Measurements from ENCODE around the gene PTPN14. TPM values are rescaled to one million over a fixed set of nuclear protein-coding genes. Genes with fewer than 3 reads are reported as not detected.

PTPN14 gene
- total and polyA plus RNA-seq, 2 of the 8 experiments (the other 6 are each of a cell fraction or from before 2014, with no cell fraction given): 14.4 to 93.6 TPM

- DNase-seq (ENCODE audit: low read depth in 1 of 2, low spot score in 2 of 2) (peak in 1 of 2 experiments; percentile 74), FAIRE-seq (no peak)
- CTCF ChIA-PET (ENCODE audit: partially characterized antibody): interaction anchor here (0.7 to 7.2 kb wide), 11 partner anchors 11 to 290 kb away, joined by 3 to 54 read pairs (median 5); no protein-coding TSS in a partner anchor
- H3K27me3 ChIP-seq (replicated peaks in 1 of 4; ENCODE audit: control insufficient read depth in 3 of 4, extremely low read depth in 1 of 4, insufficient read depth in 3 of 4, low read length in 3 of 4): no peaks in the 10 kb centered on the region
- no peak overlapping the region for H3K23ac ChIP-seq (ENCODE audit: insufficient read length)
- H4K20me1 ChIP-seq (replicated peaks in 1 of 2; ENCODE audit: control insufficient read depth in 1 of 2, insufficient read depth in 2 of 2, low read length in 2 of 2): peaks cover 2 to 9% of the 10 kb centered on the region in 2 experiments
- no peak overlapping the region for H2AK5ac ChIP-seq (ENCODE audit: low read depth, low read length)
- H4K5ac ChIP-seq (ENCODE audit: insufficient read length, low read depth, low read length): peak overlapping the region; percentile 37
- 0 out of 2 replicates have a peak overlapping the region, but pooled peaks have one; percentile 19 for H2BK20ac ChIP-seq (ENCODE audit: low read length)
- H3K4me3 ChIP-seq (ENCODE audit: extremely low read depth in 1 of 4, insufficient read depth in 2 of 4, low read depth in 3 of 4, low read length in 4 of 4): peak overlapping the region; percentile 80 to 99 (median 92)
- H3K18ac ChIP-seq (ENCODE audit: extremely low read depth, low read length): peak overlapping the region; percentile 89
- POLR2A ChIA-PET (ENCODE audit: partially characterized antibody): interaction anchor here (0.7 to 5.9 kb wide), 33 partner anchors 10 to 201 kb away, joined by 3 to 99 read pairs (median 7); no protein-coding TSS in a partner anchor
- peak overlapping the region; percentile 99 for H3K27ac ChIP-seq (ENCODE audit: low read depth, low read length)
- H3K4me1 ChIP-seq (replicated peaks in 1 of 4; ENCODE audit: control insufficient read depth in 3 of 4, insufficient read depth in 4 of 4, low read length in 3 of 4): peaks cover 5 to 18% (median 10%) of the 10 kb centered on the region in 4 experiments; a peak in 6 of 7 replicates
- peak overlapping the region; percentile 37 for H3K4ac ChIP-seq (replicated peaks; ENCODE audit: insufficient read length, low read depth, low read length)
- peak overlapping the region; percentile 91 for H4K91ac ChIP-seq (replicated peaks; ENCODE audit: insufficient read length, low read length)
- H3K23me2 ChIP-seq (ENCODE audit: low read depth, low read length): peaks cover 8% of the 10 kb centered on the region; the same call in 1 of the 2 replicates
- peak overlapping the region; percentile 71 for H3K56ac ChIP-seq (replicated peaks; ENCODE audit: insufficient read length, low read depth, low read length)
- 0% methylated on average over 38 of the region's 57 CpGs; no CpG with 5 or more reads in 1 of the 2 experiments for WGBS, 2 experiments (ENCODE audit: extremely low coverage in 1 of 2, insufficient coverage in 1 of 2, insufficient read length in 1 of 2, insufficient replicate concordance in 2 of 2, low coverage in 1 of 2, low lambda C conversion rate in 2 of 2, missing lambda C conversion rate in 1 of 2)
- 0 out of 2 replicates have a peak overlapping the region, but pooled peaks have one; percentile 2 for H2AFZ ChIP-seq (ENCODE audit: low read length)
- peak overlapping the region; percentile 90 for H4K8ac ChIP-seq (ENCODE audit: extremely low read depth, insufficient read depth, low read length)
- H3K79me1 ChIP-seq (ENCODE audit: low read depth, low read length): peaks cover 5% of the 10 kb centered on the region
- H3K9me3 ChIP-seq (ENCODE audit: insufficient read depth in 2 of 2, low read depth in 1 of 2, low read length in 1 of 2): no peaks in the 10 kb centered on the region
- no peak overlapping the region for H3K14ac ChIP-seq (ENCODE audit: insufficient read length)
- peak overlapping the region; percentile 75; the same call in 1 of the 2 replicates for H2BK5ac ChIP-seq (ENCODE audit: low read depth, low read length)
- no peaks in the 10 kb centered on the region for H3K36me3 ChIP-seq (ENCODE audit: control insufficient read depth in 2 of 4, insufficient read depth in 4 of 4, low read length in 3 of 4)
- peak overlapping the region; percentile 89 for H2BK12ac ChIP-seq (ENCODE audit: low read depth, low read length)
- peak overlapping the region; percentile 86 to 93 (median 89) for H3K9ac ChIP-seq (replicated peaks in 1 of 4; ENCODE audit: extremely low read depth in 1 of 4, low read depth in 3 of 4, low read length in 3 of 4)
- H2BK15ac ChIP-seq (ENCODE audit: low read length): peak overlapping the region; percentile 36; the same call in 1 of the 2 replicates
- peak overlapping the region; percentile 41 for H2BK120ac ChIP-seq (replicated peaks; ENCODE audit: low read depth, low read length)
- peak overlapping the region; percentile 85 to 96 for H3K4me2 ChIP-seq (ENCODE audit: insufficient read depth in 1 of 2, low read depth in 2 of 2, low read length in 2 of 2)
- H3K79me2 ChIP-seq (ENCODE audit: control insufficient read depth in 1 of 2, insufficient read depth in 2 of 2, low read length in 2 of 2): peaks cover 21 to 48% of the 10 kb centered on the region in 2 experiments
- no peak for TF ChIP-seq CBX8 (IDR thresholded peaks at IDR 0.05; ENCODE audit: borderline replicate concordance, low read depth, low read length)
- TF ChIP-seq EGR1 (IDR thresholded peaks at IDR 0.05; ENCODE audit: borderline replicate concordance, low read depth, low read length): no peak
- peak; percentile 3 for TF ChIP-seq CTBP2 (IDR thresholded peaks at IDR 0.05; ENCODE audit: borderline replicate concordance, insufficient read depth, insufficient read length, low read length)
- TF ChIP-seq CEBPB (IDR thresholded peaks at IDR 0.05; ENCODE audit: low read depth, low read length): no peak
- no peak for TF ChIP-seq SAP30 (IDR thresholded peaks at IDR 0.05; ENCODE audit: insufficient read depth, insufficient replicate concordance, low read length)
- TF ChIP-seq BCL11A (IDR thresholded peaks at IDR 0.05; ENCODE audit: low read depth in 2 of 2, low read length in 2 of 2): no peak
- no peak for TF ChIP-seq TAF7 (optimal IDR thresholded peaks at IDR 0.05; ENCODE audit: borderline replicate concordance, low read depth, low read length)
- TF ChIP-seq CBX5 (IDR thresholded peaks at IDR 0.05; ENCODE audit: low read depth, low read length): no peak
- peak; percentile 39 for TF ChIP-seq KDM4A (IDR thresholded peaks at IDR 0.05; ENCODE audit: low read depth, low read length, severe bottlenecking)
- no peak for TF ChIP-seq CHD2 (IDR thresholded peaks at IDR 0.05; ENCODE audit: low read length)
- peak; percentile 67; the same call in 1 of the 2 replicates for TF ChIP-seq RBBP5 (IDR thresholded peaks at IDR 0.05; ENCODE audit: borderline replicate concordance, low read depth, low read length)
- TF ChIP-seq ASH2L (IDR thresholded peaks at IDR 0.05; ENCODE audit: low read length): peak; percentile 89
Observed at GRCh38 chr1:214550857-214551435, 456 bp downstream of the PTPN14 start.
